Dermis microvascular lymphatic vessel endothelial cell (primary cell): ENCODE data around the gene INTS1. TPM values are rescaled to one million over a fixed set of nuclear protein-coding genes. Genes with fewer than 3 reads are reported as not detected.

Experiments used
- DNase-seq, 2 donors: peaks; one replicate each; pipeline versions ENCODE4 v3.0.0 to v3.0.0-alpha.2; 2010; ENCODE audit warnings: low read depth in 2 of 2
- total RNA-seq: library from RNA; depleted of rRNA; stranded (reverse); fragments of >200 nt; gene quantifications from 2 replicates; pipeline ENCODE4 v1.2.1, GENCODE V29; 2014

Gene INTS1
- total RNA-seq, 1 donor from 2014 or later, result 25.4 TPM

- DNase-seq, result no peak
Observed at GRCh38 chr7:1542841-1543747, 38.9 kb upstream of the INTS1 start.

- no peak for DNase-seq
Observed at GRCh38 chr7:1542329-1542728, 38.1 kb upstream of the INTS1 start.

- no peak for DNase-seq
Observed at GRCh38 chr7:1541431-1542162, 37.4 kb upstream of the INTS1 start.

- no peak for DNase-seq
Observed at GRCh38 chr7:1540776-1541271, 36.6 kb upstream of the INTS1 start.

- DNase-seq, result no peak
Observed at GRCh38 chr7:1539882-1540775, 35.9 kb upstream of the INTS1 start.

GRCh38 chr7:1539181-1539881 is 35.1 kb upstream of the INTS1 start:
- no peak for DNase-seq

GRCh38 chr7:1538544-1539180 is 34.5 kb upstream of the INTS1 start:
- peak in 1 of 2 donors; percentile 35 for DNase-seq

GRCh38 chr7:1537535-1538412 is 33.6 kb upstream of the INTS1 start:
- DNase-seq, result peak; percentile 97 to 98

GRCh38 chr7:1536743-1537534 is 32.8 kb upstream of the INTS1 start:
- DNase-seq, result peak; percentile 97 to 99

- DNase-seq, result no peak
Observed at GRCh38 chr7:1536455-1536742, 32.2 kb upstream of the INTS1 start.

GRCh38 chr7:1535701-1536454 is 31.7 kb upstream of the INTS1 start:
- DNase-seq, result peak in 1 of 2 donors; percentile 67

- DNase-seq, result no peak
Observed at GRCh38 chr7:1535100-1535458, 30.9 kb upstream of the INTS1 start.

- no peak for DNase-seq
Observed at GRCh38 chr7:1534330-1535099, 30.3 kb upstream of the INTS1 start.

- peak; percentile 70 to 96 for DNase-seq
Observed at GRCh38 chr7:1533547-1534329, 29.5 kb upstream of the INTS1 start.

- no peak for DNase-seq
Observed at GRCh38 chr7:1533255-1533546, 29.0 kb upstream of the INTS1 start.

GRCh38 chr7:1532456-1533254 is 28.5 kb upstream of the INTS1 start:
- DNase-seq, result peak; percentile 96 to 97
